Mucosa of stomach (tissue), 1 donor: Measurements from ENCODE around the gene RASSF5.
"Not testable (repeated sequence)": the region's sequence is repeated elsewhere in the genome, so short reads cannot be mapped to it uniquely, and the experiment has no call there.

Experiments used
- H3K27me3 ChIP-seq: one replicate; pipeline ENCODE4 v1.7.0; 2013; ENCODE audit warnings: mild to moderate bottlenecking, low read length; ENCODE audit not compliant: control insufficient read depth, insufficient read depth
- H3K36me3 ChIP-seq: one replicate; pipeline ENCODE4 v1.7.0; 2013; ENCODE audit warnings: low read length; ENCODE audit not compliant: control insufficient read depth, insufficient read depth
- H3K4me1 ChIP-seq: one replicate; pipeline ENCODE4 v1.7.0; 2013; ENCODE audit warnings: mild to moderate bottlenecking, low read length; ENCODE audit not compliant: control insufficient read depth, insufficient read depth
- H3K4me3 ChIP-seq: one replicate; pipeline ENCODE4 v1.7.0; 2013; ENCODE audit warnings: low read length
- H3K9ac ChIP-seq: one replicate; pipeline ENCODE4 v1.7.0; 2013; ENCODE audit warnings: mild to moderate bottlenecking, low read length, moderate library complexity
- H3K9me3 ChIP-seq: one replicate; pipeline ENCODE4 v1.7.0; 2013; ENCODE audit warnings: mild to moderate bottlenecking, low read length, moderate library complexity; ENCODE audit not compliant: control insufficient read depth
- donor health status: Pancreatic carcinoma.

RASSF5 gene

GRCh38 chr1:206478746-206479145, 28.6 kb upstream of the RASSF5 start:
- H3K4me1 ChIP-seq = no peaks in the 10 kb centered on the region
- H3K4me3 ChIP-seq = no peak overlapping the region
- peaks cover 9% of the 10 kb centered on the region for H3K36me3 ChIP-seq
- no peak overlapping the region for H3K9ac ChIP-seq
- H3K27me3 ChIP-seq = no peaks in the 10 kb centered on the region
- H3K9me3 ChIP-seq = no peaks in the 10 kb centered on the region

GRCh38 chr1:206479183-206480125, 27.9 kb upstream of the RASSF5 start:
- no peak overlapping the region for H3K9ac ChIP-seq
- no peaks in the 10 kb centered on the region for H3K27me3 ChIP-seq
- H3K4me3 ChIP-seq = no peak overlapping the region
- H3K4me1 ChIP-seq = no peaks in the 10 kb centered on the region
- peaks cover 9% of the 10 kb centered on the region for H3K36me3 ChIP-seq
- H3K9me3 ChIP-seq = no peaks in the 10 kb centered on the region

- H3K9ac ChIP-seq = no peak overlapping the region
- no peaks in the 10 kb centered on the region for H3K4me1 ChIP-seq
- peaks cover 9% of the 10 kb centered on the region for H3K36me3 ChIP-seq
- no peak overlapping the region for H3K4me3 ChIP-seq
- H3K9me3 ChIP-seq = no peaks in the 10 kb centered on the region
- H3K27me3 ChIP-seq = no peaks in the 10 kb centered on the region
Observed at GRCh38 chr1:206480211-206480610, 27.1 kb upstream of the RASSF5 start.

GRCh38 chr1:206482611-206483010, 24.7 kb upstream of the RASSF5 start:
- H3K9ac ChIP-seq = no peak overlapping the region
- no peak overlapping the region for H3K4me3 ChIP-seq
- H3K9me3 ChIP-seq = no peaks in the 10 kb centered on the region
- peaks cover 6% of the 10 kb centered on the region for H3K36me3 ChIP-seq
- peaks cover 9% of the 10 kb centered on the region for H3K4me1 ChIP-seq
- no peaks in the 10 kb centered on the region for H3K27me3 ChIP-seq

- not testable (repeated sequence) for H3K9ac ChIP-seq, H3K27me3 ChIP-seq, H3K4me1 ChIP-seq, H3K4me3 ChIP-seq, H3K9me3 ChIP-seq
- peaks cover 12% of the 10 kb centered on the region for H3K36me3 ChIP-seq
Observed at GRCh38 chr1:206483864-206484263, 23.5 kb upstream of the RASSF5 start.

GRCh38 chr1:206484901-206485300, 22.4 kb upstream of the RASSF5 start:
- Histone ChIP-seq H3K4me3 (no peak overlapping the region), H3K27me3 (no peaks in the 10 kb centered on the region), H3K9me3 (no peaks in the 10 kb centered on the region), H3K36me3 (peaks cover 12% of the 10 kb centered on the region), H3K4me1 (peaks cover 9% of the 10 kb centered on the region), H3K9ac (no peak overlapping the region)

- Histone ChIP-seq H3K27me3 (no peaks in the 10 kb centered on the region), H3K4me3 (no peak overlapping the region)
Observed at GRCh38 chr1:206486995-206487788, 20.1 kb upstream of the RASSF5 start.

GRCh38 chr1:206487970-206488369, 19.4 kb upstream of the RASSF5 start:
- Histone ChIP-seq H3K36me3 (peaks cover 20% of the 10 kb centered on the region), H3K27me3 (no peaks in the 10 kb centered on the region), H3K9ac (no peak overlapping the region), H3K4me1 (peaks cover 9% of the 10 kb centered on the region), H3K9me3 (no peaks in the 10 kb centered on the region), H3K4me3 (no peak overlapping the region)

More at GRCh38 chr1:206486995-206487788, 20.1 kb upstream of the RASSF5 start:
- H3K4me1 ChIP-seq = peaks cover 9% of the 10 kb centered on the region
- H3K9ac ChIP-seq = no peak overlapping the region
- peaks cover 14% of the 10 kb centered on the region for H3K36me3 ChIP-seq
- H3K9me3 ChIP-seq = no peaks in the 10 kb centered on the region

GRCh38 chr1:206488466-206488865, 18.9 kb upstream of the RASSF5 start:
- H3K9ac ChIP-seq = no peak overlapping the region
- H3K9me3 ChIP-seq = no peaks in the 10 kb centered on the region
- peaks cover 15% of the 10 kb centered on the region for H3K36me3 ChIP-seq
- no peaks in the 10 kb centered on the region for H3K27me3 ChIP-seq
- peaks cover 9% of the 10 kb centered on the region for H3K4me1 ChIP-seq
- H3K4me3 ChIP-seq = no peak overlapping the region

GRCh38 chr1:206489980-206490770, 17.2 kb upstream of the RASSF5 start:
- peaks cover 9% of the 10 kb centered on the region for H3K4me1 ChIP-seq
- no peak overlapping the region for H3K9ac ChIP-seq
- H3K9me3 ChIP-seq = no peaks in the 10 kb centered on the region
- H3K4me3 ChIP-seq = no peak overlapping the region
- H3K27me3 ChIP-seq = no peaks in the 10 kb centered on the region
- H3K36me3 ChIP-seq = peaks cover 15% of the 10 kb centered on the region

GRCh38 chr1:206490771-206491405, 16.4 kb upstream of the RASSF5 start:
- Histone ChIP-seq H3K9me3 (no peaks in the 10 kb centered on the region), H3K4me1 (peaks cover 9% of the 10 kb centered on the region), H3K9ac (no peak overlapping the region), H3K4me3 (no peak overlapping the region), H3K36me3 (peaks cover 15% of the 10 kb centered on the region), H3K27me3 (no peaks in the 10 kb centered on the region)
